K562 (cell line): ENCODE measurements around the gene RHEB. TPM values are rescaled to one million over a fixed set of nuclear protein-coding genes. Genes with fewer than 3 reads are reported as not detected.

ENCODE experiments used
- ATAC-seq: fragments of 200-7000 bp; cut with Tn5 transposase; 3 replicates; pipeline ENCODE4 v1.9.1; 2020; ENCODE audit warnings: moderate library complexity
- BruUV-seq: library from RNA; stranded (reverse); fragments of 400-500 nt; replicated peaks from 2 replicates; lab custom pipeline; 2021; lab: Mats Ljungman, UMichigan
- CTCF ChIA-PET: fragments of 300-600 bp; formaldehyde crosslinking; extraction: SDS; loops from one replicate; lab custom pipeline; 2021; ENCODE audit warnings: low intra/inter-chr PET ratio; lab: Yijun Ruan, JAX
- POLR2A ChIA-PET: fragments of 300-600, 350-650 bp; sonication (Branson Sonifier 250); formaldehyde crosslinking; extraction: SDS; loops from one replicate; lab custom pipeline; 2021; ENCODE audit warnings: antibody characterized with exemption, inconsistent platforms; lab: Yijun Ruan, JAX
- DNase-seq, 4 experiments: peaks; one replicate each; pipeline versions ENCODE4 v3.0.0 to v3.0.0-alpha.2; 2011 to 2018; ENCODE audit warnings: low spot score in 3 of 4, mixed read lengths in 3 of 4; ENCODE audit errors: extremely low read depth in 1 of 4
- FAIRE-seq: peaks from 2 replicates; lab custom pipeline; 2011; peaks lifted over from hg19 to GRCh38; lab: Jason Lieb, UNC
- H2AFZ ChIP-seq: 2 replicates; pipeline ENCODE4 v1.6.0; 2011; ENCODE audit warnings: low read depth, low read length, control low read depth, inconsistent platforms
- H3K27ac ChIP-seq: fragments of 200-600 bp; 3 replicates; pipeline ENCODE4 v1.8.0; 2011; ENCODE audit warnings: low read depth, mild to moderate bottlenecking, control low read depth, inconsistent platforms, low read length, moderate library complexity, mixed read lengths; ENCODE audit errors: extremely low read depth
- H3K27me3 ChIP-seq, 2 experiments: fragments of 300-600 bp in 1 of 2; 2 replicates in 1 of 2; 3 replicates in 1 of 2; pipeline versions ENCODE4 v1.6.0 to v1.8.0; 2011; ENCODE audit warnings: inconsistent platforms in 2 of 2, low read length in 2 of 2, mild to moderate bottlenecking in 1 of 2, mixed read lengths in 1 of 2, moderate library complexity in 1 of 2; ENCODE audit not compliant: control insufficient read depth in 2 of 2, insufficient read depth in 2 of 2
- H3K36me3 ChIP-seq: fragments of 300-600 bp; 3 replicates; pipeline ENCODE4 v1.8.0; 2011; ENCODE audit warnings: mild to moderate bottlenecking, low read length, inconsistent platforms; ENCODE audit not compliant: control insufficient read depth, insufficient read depth
- H3K4me1 ChIP-seq, 2 experiments: fragments of 200-600 bp in 1 of 2; replicated peaks in 1 of 2; 2 replicates in 1 of 2; 3 replicates in 1 of 2; pipeline versions ENCODE4 v1.5.1 to v1.8.0; 2011; ENCODE audit warnings: inconsistent platforms in 2 of 2, low read length in 2 of 2, mild to moderate bottlenecking in 1 of 2, mixed read lengths in 1 of 2, moderate library complexity in 1 of 2; ENCODE audit not compliant: control insufficient read depth in 2 of 2, insufficient read depth in 2 of 2
- H3K4me2 ChIP-seq: 2 replicates; pipeline ENCODE4 v1.6.1; 2011; ENCODE audit warnings: low read length, control low read depth, inconsistent platforms, mixed read lengths; ENCODE audit not compliant: insufficient read depth
- H3K4me3 ChIP-seq: fragments of 200-600 bp; sonication (generic), shearing (Covaris generic); 2 replicates; pipeline ENCODE4 v1.5.1; 2016; ENCODE audit warnings: control low read depth, inconsistent platforms
- H3K79me2 ChIP-seq: fragments of 200-600 bp; 3 replicates; pipeline ENCODE4 v1.8.0; 2011; ENCODE audit warnings: low read length, inconsistent platforms; ENCODE audit not compliant: control insufficient read depth, insufficient read depth
- H3K9ac ChIP-seq, 2 experiments: 2 replicates each; pipeline versions ENCODE4 v1.6.0 to v1.6.1; 2011; ENCODE audit warnings: low read depth in 2 of 2, low read length in 2 of 2, control low read depth in 1 of 2, inconsistent platforms in 1 of 2, mild to moderate bottlenecking in 1 of 2, mixed read lengths in 1 of 2; ENCODE audit not compliant: insufficient read depth in 1 of 2
- H3K9me1 ChIP-seq: one replicate; pipeline ENCODE4 v1.6.0; 2011; ENCODE audit warnings: inconsistent platforms, mild to moderate bottlenecking, low read length, moderate library complexity; ENCODE audit not compliant: control insufficient read depth, insufficient read depth
- H3K9me3 ChIP-seq: replicated peaks from 2 replicates; pipeline ENCODE4 v1.5.1; 2011; ENCODE audit warnings: low read depth, low read length, inconsistent platforms; ENCODE audit not compliant: control insufficient read depth, insufficient read depth
- H4K20me1 ChIP-seq: replicated peaks from 2 replicates; pipeline ENCODE4 v1.6.1; 2011; ENCODE audit warnings: low read length, inconsistent platforms, mixed read lengths; ENCODE audit not compliant: control insufficient read depth, insufficient read depth
- CBFA2T3 ChIP-seq: fragments of 450-650 bp; IDR thresholded peaks from 2 replicates; pipeline ENCODE4 v1.6.1; 2017
- CBX5 ChIP-seq: IDR thresholded peaks from 2 replicates; pipeline ENCODE4 v1.6.1; 2014; ENCODE audit warnings: low read depth, borderline replicate concordance
- ESRRB ChIP-seq: fragments of 250-450 bp; sonication (Bioruptor Pico); IDR thresholded peaks from 2 replicates; pipeline ENCODE4 v1.5.0; 2020; ENCODE audit warnings: mild to moderate bottlenecking, moderate library complexity, borderline replicate concordance
- FOXK1 ChIP-seq: sonication (generic); formaldehyde crosslinking; IDR thresholded peaks from 2 replicates; pipeline ENCODE4 v1.8.0; 2022; ENCODE audit warnings: missing genetic modification reagents, mild to moderate bottlenecking, borderline replicate concordance
- KDM2B ChIP-seq: fragments of 250-450 bp; sonication (Bioruptor Pico); IDR thresholded peaks from 2 replicates; pipeline ENCODE4 v1.8.0; 2021; ENCODE audit warnings: mild to moderate bottlenecking, moderate library complexity
- MCM2 ChIP-seq: fragments of 450-650 bp; IDR thresholded peaks from 2 replicates; pipeline ENCODE4 v1.6.1; 2017; ENCODE audit warnings: low read depth, mild to moderate bottlenecking
- MTF1 ChIP-seq: fragments of 250-450 bp; sonication (Bioruptor Pico); IDR thresholded peaks from 2 replicates; pipeline ENCODE4 v1.9.0; 2021; ENCODE audit warnings: moderate library complexity, mild to moderate bottlenecking, inconsistent platforms, borderline replicate concordance
- NCOA2 ChIP-seq, 2 experiments: fragments of 450-650 bp; IDR thresholded peaks; 2 replicates each; pipeline ENCODE4 v1.6.1; 2018; ENCODE audit warnings: mild to moderate bottlenecking in 2 of 2, moderate library complexity in 1 of 2; ENCODE audit not compliant: partially characterized antibody in 2 of 2
- NFXL1 ChIP-seq: fragments of 450-650 bp; formaldehyde crosslinking; IDR thresholded peaks from 2 replicates; pipeline ENCODE4 v1.4.0; 2021; ENCODE audit warnings: mild to moderate bottlenecking
- SIRT6 ChIP-seq: IDR thresholded peaks from one replicate; pipeline ENCODE4 v1.6.1; 2012; ENCODE audit warnings: low read depth, mild to moderate bottlenecking, control low read depth, inconsistent platforms, low read length, moderate library complexity
- TAF9B ChIP-seq: fragments of 450-650 bp; IDR thresholded peaks from 2 replicates; pipeline ENCODE4 v1.6.1; 2018; ENCODE audit warnings: mild to moderate bottlenecking; ENCODE audit not compliant: partially characterized antibody
- TGIF2 ChIP-seq: sonication (generic); formaldehyde crosslinking; IDR thresholded peaks from 2 replicates; pipeline ENCODE4 v1.8.1; 2022; ENCODE audit warnings: mild to moderate bottlenecking, missing genetic modification reagents, moderate library complexity
- THRAP3 ChIP-seq: fragments of 450-650 bp; IDR thresholded peaks from 2 replicates; pipeline ENCODE4 v1.6.1; 2016; ENCODE audit warnings: mild to moderate bottlenecking, inconsistent platforms, borderline replicate concordance
- TRIM24 ChIP-seq, 2 experiments: fragments of 450-650 bp; IDR thresholded peaks; 2 replicates each; pipeline ENCODE4 v1.6.1; 2016
- ZNF134 ChIP-seq: fragments of 250-450 bp; sonication (Bioruptor Pico); conservative IDR thresholded peaks from 2 replicates; pipeline ENCODE4 v1.4.0; 2020
- ZNF253 ChIP-seq: fragments of 250-450 bp; sonication (Bioruptor Pico); conservative IDR thresholded peaks from 2 replicates; pipeline ENCODE4 v1.6.1; 2021; ENCODE audit warnings: mild to moderate bottlenecking
- ZNF696 ChIP-seq: fragments of 250-450 bp; sonication (Bioruptor Pico); conservative IDR thresholded peaks from 2 replicates; pipeline ENCODE4 v1.4.0; 2020; ENCODE audit warnings: mild to moderate bottlenecking, moderate library complexity
- WGBS: fragments of 100-300 bp; shearing (Covaris generic); methylation state at CpG from one replicate; pipeline ENCODE4 v1.1.6; 2016; ENCODE audit warnings: low coverage, mixed read lengths; ENCODE audit not compliant: insufficient coverage; ENCODE audit errors: missing lambda C conversion rate; 5-methylcytosine and 5-hydroxymethylcytosine counted together
- in situ Hi-C: fragments of 300-500 bp; cut with MboI; formaldehyde crosslinking; loops from 4 replicates; pipeline ENCODE4 v1.15.0; 2018; ENCODE audit warnings: inconsistent platforms, mixed read lengths
- intact Hi-C: fragments of 100-400 bp; cut with micrococcal nuclease; formaldehyde crosslinking; loops from 2 replicates; pipeline ENCODE4 v1.14.2; 2022
- polyA plus RNA-seq, 8 experiments: library from polyadenylated mRNA; depleted of rRNA in 4 of 8; stranded (reverse) in 5 of 8; unstranded in 3 of 8; fragments of >200 nt; fragmentation: Nextera tagmentation in 2 of 8; fragmentation: Illumina TruSeq in 1 of 8; extraction: Ambion mirVana in 2 of 8; extraction: Trizol in 1 of 8; gene quantifications; 2 replicates each; pipeline versions ENCODE4 v1.2.1 to v1.2.3, GENCODE V29; 2011 to 2014; ENCODE audit warnings: inconsistent platforms in 1 of 8, missing spikeins in 1 of 8
- total RNA-seq, 7 experiments: library from RNA; depleted of rRNA in 6 of 7; stranded (reverse); fragments of >200 nt in 6 of 7; fragmentation: Illumina TruSeq in 2 of 7; extraction: Trizol in 2 of 7; gene quantifications; 2 replicates each; pipeline versions ENCODE4 v1.2.1 to v1.2.3, GENCODE V29; 2011 to 2021; ENCODE audit warnings: low replicate concordance in 1 of 7
- TF ChIP-seq, protein P1 (sequence below): fragments of 250-450 bp; sonication (Bioruptor Pico); IDR thresholded peaks from 2 replicates; pipeline ENCODE4 v1.8.0; 2021; ENCODE audit warnings: borderline replicate concordance, mild to moderate bottlenecking, moderate library complexity; ENCODE audit not compliant: poor library complexity, severe bottlenecking
- TF ChIP-seq, protein P2 (sequence below): fragments of 250-450 bp; sonication (Bioruptor Pico); IDR thresholded peaks from 2 replicates; pipeline ENCODE4 v1.5.0; 2021; ENCODE audit warnings: mild to moderate bottlenecking, borderline replicate concordance

Gene RHEB
- total and polyA plus RNA-seq, 9 of the 15 experiments (the other 6 are each of a cell fraction or from before 2014, with no cell fraction given) = 28.5 to 249 (median 182) TPM

GRCh38 chr7:151565541-151565940 lies 45.8 kb upstream of the RHEB start (continued):
- TF ChIP-seq MCM2 (no peak), CBFA2T3 (peak; percentile 17; the same call in 1 of the 2 replicates), THRAP3 (no peak), NFXL1 (CRISPR knock-in tag) (no peak), SIRT6 (no peak), ZNF134 (CRISPR knock-in tag) (no peak), ESRRB (CRISPR knock-in tag) (no peak), TAF9B (no peak)
- TF ChIP-seq, protein P1, sequence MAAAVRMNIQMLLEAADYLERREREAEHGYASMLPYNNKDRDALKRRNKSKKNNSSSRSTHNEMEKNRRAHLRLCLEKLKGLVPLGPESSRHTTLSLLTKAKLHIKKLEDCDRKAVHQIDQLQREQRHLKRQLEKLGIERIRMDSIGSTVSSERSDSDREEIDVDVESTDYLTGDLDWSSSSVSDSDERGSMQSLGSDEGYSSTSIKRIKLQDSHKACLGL (CRISPR knock-in tag) = no peak

- H3K9ac ChIP-seq = no peak overlapping the region
- intact Hi-C loops = no loop called here
- H2AFZ ChIP-seq = no peak overlapping the region
- no peak overlapping the region for H3K27ac ChIP-seq
- H3K9me1 ChIP-seq = no peaks in the 10 kb centered on the region
- BruUV-seq = no TSS peak
- CTCF ChIA-PET = no interaction called here
- H3K27me3 ChIP-seq = peaks cover 52 to 66% of the 10 kb centered on the region in 2 experiments; a peak in 4 of 5 replicates
- POLR2A ChIA-PET = no interaction called here
- no peak overlapping the region for H3K4me2 ChIP-seq
- WGBS = 2% methylated on average over 9 of the region's 9 CpGs
- no peak overlapping the region for H3K4me3 ChIP-seq
- TF ChIP-seq CBX5 (no peak), NCOA2 (IDR thresholded peaks at IDR 0.05; ENCODE audit: partially characterized antibody in 2 of 2) (no peak), ZNF696 (no peak), TRIM24 (IDR thresholded peaks at IDR 0.05) (no peak), ZNF253 (CRISPR knock-in tag) (no peak), TGIF2 (CRISPR knock-in tag) (no peak), KDM2B (no peak), FOXK1 (CRISPR knock-in tag) (no peak), MTF1 (CRISPR knock-in tag) (no peak)
- TF ChIP-seq, protein P2, sequence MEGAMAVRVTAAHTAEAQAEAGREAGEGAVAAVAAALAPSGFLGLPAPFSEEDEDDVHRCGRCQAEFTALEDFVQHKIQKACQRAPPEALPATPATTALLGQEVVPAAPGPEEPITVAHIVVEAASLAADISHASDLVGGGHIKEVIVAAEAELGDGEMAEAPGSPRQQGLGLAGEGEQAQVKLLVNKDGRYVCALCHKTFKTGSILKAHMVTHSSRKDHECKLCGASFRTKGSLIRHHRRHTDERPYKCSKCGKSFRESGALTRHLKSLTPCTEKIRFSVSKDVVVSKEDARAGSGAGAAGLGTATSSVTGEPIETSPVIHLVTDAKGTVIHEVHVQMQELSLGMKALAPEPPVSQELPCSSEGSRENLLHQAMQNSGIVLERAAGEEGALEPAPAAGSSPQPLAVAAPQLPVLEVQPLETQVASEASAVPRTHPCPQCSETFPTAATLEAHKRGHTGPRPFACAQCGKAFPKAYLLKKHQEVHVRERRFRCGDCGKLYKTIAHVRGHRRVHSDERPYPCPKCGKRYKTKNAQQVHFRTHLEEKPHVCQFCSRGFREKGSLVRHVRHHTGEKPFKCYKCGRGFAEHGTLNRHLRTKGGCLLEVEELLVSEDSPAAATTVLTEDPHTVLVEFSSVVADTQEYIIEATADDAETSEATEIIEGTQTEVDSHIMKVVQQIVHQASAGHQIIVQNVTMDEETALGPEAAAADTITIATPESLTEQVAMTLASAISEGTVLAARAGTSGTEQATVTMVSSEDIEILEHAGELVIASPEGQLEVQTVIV (CRISPR knock-in tag) = no peak
- TF ChIP-seq, all 486 proteins: peak for 0
- no peaks in the 10 kb centered on the region for H3K36me3 ChIP-seq
- no peaks in the 10 kb centered on the region for H4K20me1 ChIP-seq
- FAIRE-seq (no peak), ATAC-seq (no peak), DNase-seq (no peak)
- H3K4me1 ChIP-seq = no peaks in the 10 kb centered on the region
- H3K79me2 ChIP-seq = no peaks in the 10 kb centered on the region
- in situ Hi-C loops = no loop called here
- no peaks in the 10 kb centered on the region for H3K9me3 ChIP-seq
Measured at GRCh38 chr7:151560243-151560642, 40.5 kb upstream of the RHEB start.
